CD4-positive, alpha-beta T cell treated with Interleukin-17A for 1 hour (primary cell): Measurements from ENCODE around the gene MINDY3.
"Not testable (repeated sequence)": the region's sequence is repeated elsewhere in the genome, so short reads cannot be mapped to it uniquely, and the experiment has no call there.

Source experiments
- DNase-seq: peaks from one replicate; pipeline ENCODE4 v3.0.0-alpha.2; 2020

Gene MINDY3

GRCh38 chr10:15859906-15860691 lies at the start of gene MINDY3:
MINDY3 (minus strand) TSS chr10:15860507; CDS start chr10:15860299, 208 bp downstream.
- DNase-seq, result peak; percentile 86

- DNase-seq, result no peak
Observed at GRCh38 chr10:15901889-15902288, 41.6 kb upstream of the MINDY3 start.

- DNase-seq, result peak; percentile 3
Observed at GRCh38 chr10:15898046-15898445, 37.7 kb upstream of the MINDY3 start.

GRCh38 chr10:15897287-15897686 lies 37.0 kb upstream of the MINDY3 start:
- no peak for DNase-seq

GRCh38 chr10:15896654-15897053 lies 36.3 kb upstream of the MINDY3 start:
- no peak for DNase-seq

GRCh38 chr10:15884447-15884846 lies 24.1 kb upstream of the MINDY3 start:
- DNase-seq, result no peak

GRCh38 chr10:15881542-15881941 lies 21.2 kb upstream of the MINDY3 start:
- no peak for DNase-seq

- no peak for DNase-seq
Observed at GRCh38 chr10:15879663-15880062, 19.4 kb upstream of the MINDY3 start.

- DNase-seq, result peak; percentile 46
Observed at GRCh38 chr10:15879058-15879457, 18.8 kb upstream of the MINDY3 start.

GRCh38 chr10:15877836-15878576 lies 17.7 kb upstream of the MINDY3 start:
- no peak for DNase-seq

- not testable (repeated sequence) for DNase-seq
Observed at GRCh38 chr10:15876274-15876673, 16.0 kb upstream of the MINDY3 start.

- DNase-seq, result not testable (repeated sequence)
Observed at GRCh38 chr10:15872645-15873044, 12.3 kb upstream of the MINDY3 start.

GRCh38 chr10:15871823-15872222 lies 11.5 kb upstream of the MINDY3 start:
- no peak for DNase-seq

GRCh38 chr10:15869935-15870334 lies 9.6 kb upstream of the MINDY3 start:
- DNase-seq, result no peak

GRCh38 chr10:15868006-15868405 lies 7.7 kb upstream of the MINDY3 start:
- DNase-seq, result no peak

GRCh38 chr10:15865304-15865703 lies 5.0 kb upstream of the MINDY3 start:
- no peak for DNase-seq

GRCh38 chr10:15864419-15864818 lies 4.1 kb upstream of the MINDY3 start:
- DNase-seq, result no peak

GRCh38 chr10:15863733-15864132 lies 3.4 kb upstream of the MINDY3 start:
- no peak for DNase-seq

- no peak for DNase-seq
Observed at GRCh38 chr10:15863323-15863722, 3.0 kb upstream of the MINDY3 start.

GRCh38 chr10:15860692-15861201 lies 440 bp upstream of the MINDY3 start:
- DNase-seq, result no peak

- no peak for DNase-seq
Observed at GRCh38 chr10:15859509-15859905, 800 bp downstream of the MINDY3 start.

- DNase-seq, result no peak
Observed at GRCh38 chr10:15858861-15859281, 1.4 kb downstream of the MINDY3 start.

- no peak for DNase-seq
Observed at GRCh38 chr10:15857107-15857575, 3.2 kb downstream of the MINDY3 start.
